GM12878 (cell line): ENCODE data around the gene TBC1D8. TPM values are rescaled to one million over a fixed set of nuclear protein-coding genes. Genes with fewer than 3 reads are reported as not detected.
A peak's percentile ranks its signal among the peaks of the same experiment; 100 is the strongest.

ENCODE experiments used
- ATF3 ChIP-seq: IDR thresholded peaks from 2 replicates; pipeline ENCODE4 v1.6.1; 2011; ENCODE audit warnings: low read depth, mild to moderate bottlenecking, low read length, moderate library complexity, borderline replicate concordance; ENCODE audit errors: extremely low read depth
- BMI1 ChIP-seq: fragments of 450-650 bp; IDR thresholded peaks from 2 replicates; pipeline ENCODE4 v1.6.1; 2016; ENCODE audit warnings: mild to moderate bottlenecking, moderate library complexity, borderline replicate concordance
- CBFB ChIP-seq: IDR thresholded peaks from 2 replicates; pipeline ENCODE4 v1.6.1; 2016; ENCODE audit warnings: antibody characterized with exemption, low read depth
- DPF2 ChIP-seq: fragments of 450-650 bp; IDR thresholded peaks from 2 replicates; pipeline ENCODE4 v1.6.1; 2017; ENCODE audit warnings: mild to moderate bottlenecking
- ESRRA ChIP-seq: IDR thresholded peaks from 2 replicates; pipeline ENCODE4 v1.6.1; 2012; ENCODE audit warnings: mild to moderate bottlenecking, low read length, improper control_type of control experiment
- FOXK2 ChIP-seq: fragments of 450-650 bp; IDR thresholded peaks from 2 replicates; pipeline ENCODE4 v1.6.1; 2017; ENCODE audit warnings: mild to moderate bottlenecking, moderate library complexity
- IKZF2 ChIP-seq, 2 experiments: fragments of 450-650 bp; IDR thresholded peaks; 2 replicates each; pipeline ENCODE4 v1.6.1; 2017; ENCODE audit warnings: mild to moderate bottlenecking in 2 of 2, moderate library complexity in 2 of 2
- MTA3 ChIP-seq: IDR thresholded peaks from 2 replicates; pipeline ENCODE4 v1.6.1; 2012; ENCODE audit warnings: low read length, inconsistent platforms, borderline replicate concordance
- NBN ChIP-seq: fragments of 450-650 bp; IDR thresholded peaks from 2 replicates; pipeline ENCODE4 v1.6.1; 2016
- NFIC ChIP-seq: IDR thresholded peaks from 2 replicates; pipeline ENCODE4 v1.6.1; 2012; ENCODE audit warnings: low read depth, mild to moderate bottlenecking, inconsistent platforms, low read length, moderate library complexity
- NR2C1 ChIP-seq: fragments of 450-650 bp; IDR thresholded peaks from 2 replicates; pipeline ENCODE4 v1.6.1; 2017; ENCODE audit warnings: antibody characterized with exemption, mild to moderate bottlenecking, moderate library complexity
- POLR2AphosphoS5 ChIP-seq: IDR thresholded peaks from 2 replicates; pipeline ENCODE4 v1.6.1; 2011; ENCODE audit warnings: mild to moderate bottlenecking, low read length, inconsistent platforms
- RELB ChIP-seq: fragments of 450-650 bp; IDR thresholded peaks from 2 replicates; pipeline ENCODE4 v1.6.1; 2017; ENCODE audit warnings: low read depth, mild to moderate bottlenecking, moderate library complexity
- SMC3 ChIP-seq: IDR thresholded peaks from 2 replicates; pipeline ENCODE4 v1.6.1; 2011; ENCODE audit warnings: low read length, improper control_type of control experiment, borderline replicate concordance
- SP1 ChIP-seq: IDR thresholded peaks from one replicate; pipeline ENCODE4 v1.6.1; 2011; ENCODE audit warnings: low read depth, low read length
- TARDBP ChIP-seq: IDR thresholded peaks from 2 replicates; pipeline ENCODE4 v1.6.1; 2016; ENCODE audit warnings: borderline replicate concordance
- TCF12 ChIP-seq: IDR thresholded peaks from 2 replicates; pipeline ENCODE4 v1.6.1; 2011; ENCODE audit warnings: low read depth, mild to moderate bottlenecking, low read length
- TCF7 ChIP-seq: IDR thresholded peaks from 2 replicates; pipeline ENCODE4 v1.6.1; 2014; ENCODE audit warnings: antibody characterized with exemption, borderline replicate concordance
- YY1 ChIP-seq: IDR thresholded peaks from 2 replicates; pipeline ENCODE4 v1.6.1; 2011; ENCODE audit warnings: low read depth, mild to moderate bottlenecking, low read length
- ZNF24 ChIP-seq: fragments of 450-650 bp; IDR thresholded peaks from 2 replicates; pipeline ENCODE4 v1.6.1; 2017; ENCODE audit warnings: antibody characterized with exemption, mild to moderate bottlenecking
- ZSCAN29 ChIP-seq: fragments of 450-650 bp; IDR thresholded peaks from 2 replicates; pipeline ENCODE4 v1.6.1; 2017; ENCODE audit warnings: mild to moderate bottlenecking, moderate library complexity
- polyA plus RNA-seq, 11 experiments: library from polyadenylated mRNA; depleted of rRNA in 4 of 11; unstranded in 6 of 11; stranded (reverse) in 5 of 11; fragments of >200 nt; fragmentation: Nextera tagmentation in 4 of 11; fragmentation: Illumina TruSeq in 1 of 11; extraction: Ambion mirVana in 4 of 11; extraction: Trizol in 1 of 11; gene quantifications; 1 replicate in 1 of 11; 2 replicates in 10 of 11; pipeline versions ENCODE4 v1.2.1 to v1.2.3, GENCODE V29; 2011 to 2016; ENCODE audit warnings: inconsistent platforms in 2 of 11, missing spikeins in 2 of 11, low read depth in 1 of 11
- total RNA-seq, 4 experiments: library from RNA; depleted of rRNA in 3 of 4; stranded (reverse); fragments of >200 nt in 3 of 4; fragmentation: Illumina TruSeq in 1 of 4; extraction: Trizol in 1 of 4; gene quantifications; 2 replicates each; pipeline versions ENCODE4 v1.2.1 to v1.2.3, GENCODE V29; 2013 to 2021
- TF ChIP-seq, protein P1 (sequence below): fragments of 450-650 bp; conservative IDR thresholded peaks from 2 replicates; pipeline ENCODE4 v1.6.1; 2017; ENCODE audit warnings: mild to moderate bottlenecking, moderate library complexity
- TF ChIP-seq, protein P2 (sequence below): IDR thresholded peaks from 2 replicates; pipeline ENCODE4 v1.6.1; 2011; ENCODE audit warnings: borderline replicate concordance, low read depth, mild to moderate bottlenecking, moderate library complexity, mixed read lengths, low read length; ENCODE audit not compliant: insufficient read depth; ENCODE audit errors: extremely low read length
- TF ChIP-seq, protein P3 (sequence below): fragments of 450-650 bp; IDR thresholded peaks from 2 replicates; pipeline ENCODE4 v1.6.1; 2018; ENCODE audit warnings: mild to moderate bottlenecking, low read depth, moderate library complexity; ENCODE audit not compliant: partially characterized antibody

The TBC1D8 gene
- total and polyA plus RNA-seq, 10 of the 15 experiments (the other 5 are each of a cell fraction or from before 2014, with no cell fraction given): 0.80 to 4.9 (median 4.4) TPM

DNA sequence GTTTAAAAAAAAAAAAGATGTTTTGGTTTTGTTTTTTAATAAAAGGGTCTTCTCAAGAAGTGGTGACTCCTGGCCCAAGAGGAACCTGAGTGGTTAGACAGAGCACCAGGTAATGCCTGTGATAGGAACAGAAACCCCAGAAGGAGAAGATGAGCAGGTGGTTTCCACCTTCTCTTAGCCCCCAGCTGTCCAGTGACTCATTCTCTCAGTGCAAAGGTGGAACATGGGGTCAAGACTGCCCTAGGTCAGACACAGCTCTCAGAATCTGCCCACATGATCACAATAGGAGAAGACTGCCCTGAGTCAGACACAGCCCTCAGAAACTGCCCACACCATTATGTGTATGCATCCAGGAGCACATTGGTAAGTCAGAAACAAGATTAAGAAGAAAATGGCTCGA, 61.8 kb downstream of the TBC1D8 start (continued):
- TF ChIP-seq, protein P1, sequence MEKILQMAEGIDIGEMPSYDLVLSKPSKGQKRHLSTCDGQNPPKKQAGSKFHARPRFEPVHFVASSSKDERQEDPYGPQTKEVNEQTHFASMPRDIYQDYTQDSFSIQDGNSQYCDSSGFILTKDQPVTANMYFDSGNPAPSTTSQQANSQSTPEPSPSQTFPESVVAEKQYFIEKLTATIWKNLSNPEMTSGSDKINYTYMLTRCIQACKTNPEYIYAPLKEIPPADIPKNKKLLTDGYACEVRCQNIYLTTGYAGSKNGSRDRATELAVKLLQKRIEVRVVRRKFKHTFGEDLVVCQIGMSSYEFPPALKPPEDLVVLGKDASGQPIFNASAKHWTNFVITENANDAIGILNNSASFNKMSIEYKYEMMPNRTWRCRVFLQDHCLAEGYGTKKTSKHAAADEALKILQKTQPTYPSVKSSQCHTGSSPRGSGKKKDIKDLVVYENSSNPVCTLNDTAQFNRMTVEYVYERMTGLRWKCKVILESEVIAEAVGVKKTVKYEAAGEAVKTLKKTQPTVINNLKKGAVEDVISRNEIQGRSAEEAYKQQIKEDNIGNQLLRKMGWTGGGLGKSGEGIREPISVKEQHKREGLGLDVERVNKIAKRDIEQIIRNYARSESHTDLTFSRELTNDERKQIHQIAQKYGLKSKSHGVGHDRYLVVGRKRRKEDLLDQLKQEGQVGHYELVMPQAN: no peak; the same call in 1 of the 2 replicates
- TF ChIP-seq BMI1 (0 out of 2 replicates have a peak, but pooled peaks have one; percentile 40), ZNF24 (no peak), POLR2AphosphoS5 (no peak), ATF3 (no peak), DPF2 (peak; percentile 78), MTA3 (no peak), SP1 (peak; percentile 12), ESRRA (no peak), NFIC (0 out of 2 replicates have a peak, but pooled peaks have one; percentile 40), FOXK2 (no peak), TARDBP (no peak), YY1 (no peak), NR2C1 (peak; percentile 88), ZSCAN29 (no peak), NBN (0 out of 2 replicates have a peak, but pooled peaks have one; percentile 26), RELB (peak; percentile 81), CBFB (no peak), TCF12 (peak; percentile 93), TCF7 (no peak), IKZF2 (IDR thresholded peaks at IDR 0.05) (peak in 1 of 2 experiments; percentile 56; a peak in 2 of 4 replicates), SMC3 (no peak)
- TF ChIP-seq, protein P2, sequence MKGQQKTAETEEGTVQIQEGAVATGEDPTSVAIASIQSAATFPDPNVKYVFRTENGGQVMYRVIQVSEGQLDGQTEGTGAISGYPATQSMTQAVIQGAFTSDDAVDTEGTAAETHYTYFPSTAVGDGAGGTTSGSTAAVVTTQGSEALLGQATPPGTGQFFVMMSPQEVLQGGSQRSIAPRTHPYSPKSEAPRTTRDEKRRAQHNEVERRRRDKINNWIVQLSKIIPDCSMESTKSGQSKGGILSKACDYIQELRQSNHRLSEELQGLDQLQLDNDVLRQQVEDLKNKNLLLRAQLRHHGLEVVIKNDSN: no peak
- TF ChIP-seq, protein P3, sequence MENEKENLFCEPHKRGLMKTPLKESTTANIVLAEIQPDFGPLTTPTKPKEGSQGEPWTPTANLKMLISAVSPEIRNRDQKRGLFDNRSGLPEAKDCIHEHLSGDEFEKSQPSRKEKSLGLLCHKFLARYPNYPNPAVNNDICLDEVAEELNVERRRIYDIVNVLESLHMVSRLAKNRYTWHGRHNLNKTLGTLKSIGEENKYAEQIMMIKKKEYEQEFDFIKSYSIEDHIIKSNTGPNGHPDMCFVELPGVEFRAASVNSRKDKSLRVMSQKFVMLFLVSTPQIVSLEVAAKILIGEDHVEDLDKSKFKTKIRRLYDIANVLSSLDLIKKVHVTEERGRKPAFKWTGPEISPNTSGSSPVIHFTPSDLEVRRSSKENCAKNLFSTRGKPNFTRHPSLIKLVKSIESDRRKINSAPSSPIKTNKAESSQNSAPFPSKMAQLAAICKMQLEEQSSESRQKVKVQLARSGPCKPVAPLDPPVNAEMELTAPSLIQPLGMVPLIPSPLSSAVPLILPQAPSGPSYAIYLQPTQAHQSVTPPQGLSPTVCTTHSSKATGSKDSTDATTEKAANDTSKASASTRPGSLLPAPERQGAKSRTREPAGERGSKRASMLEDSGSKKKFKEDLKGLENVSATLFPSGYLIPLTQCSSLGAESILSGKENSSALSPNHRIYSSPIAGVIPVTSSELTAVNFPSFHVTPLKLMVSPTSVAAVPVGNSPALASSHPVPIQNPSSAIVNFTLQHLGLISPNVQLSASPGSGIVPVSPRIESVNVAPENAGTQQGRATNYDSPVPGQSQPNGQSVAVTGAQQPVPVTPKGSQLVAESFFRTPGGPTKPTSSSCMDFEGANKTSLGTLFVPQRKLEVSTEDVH: no peak
